Dedifferentiated amniotic fluid mesenchymal stem cell (primary cell): ENCODE results near the gene NCOA5.

Experiments
- DNase-seq: peaks from one replicate; pipeline ENCODE4 v3.0.0-alpha.2; 2016; ENCODE audit errors: extremely low spot score

The NCOA5 gene

GRCh38 chr20:46040902-46041535 is 48.7 kb downstream of the NCOA5 start:
- no peak for DNase-seq

GRCh38 chr20:46037036-46037435 is 52.7 kb downstream of the NCOA5 start:
- no peak for DNase-seq

DNA sequence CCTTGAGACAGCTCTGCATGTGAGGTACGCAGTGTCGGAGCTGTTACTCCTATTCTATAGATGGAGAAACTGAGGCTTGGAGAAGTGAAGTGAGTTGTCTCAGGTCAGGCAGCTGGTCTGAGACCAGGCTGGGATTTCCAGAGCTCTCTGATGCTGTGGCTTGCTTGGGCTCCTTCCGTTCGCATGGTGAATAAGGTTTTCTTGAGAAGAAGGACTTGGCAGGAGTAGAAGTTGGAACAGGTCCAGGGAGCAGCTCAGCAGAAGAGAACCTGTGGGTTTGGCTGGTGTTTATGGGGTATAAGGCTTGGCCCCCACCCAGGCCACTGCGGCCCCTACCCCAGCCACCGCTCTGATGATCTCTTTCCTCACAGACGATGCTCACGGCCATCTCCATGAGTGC is 53.4 kb downstream of the NCOA5 start:
- no peak for DNase-seq

DNA sequence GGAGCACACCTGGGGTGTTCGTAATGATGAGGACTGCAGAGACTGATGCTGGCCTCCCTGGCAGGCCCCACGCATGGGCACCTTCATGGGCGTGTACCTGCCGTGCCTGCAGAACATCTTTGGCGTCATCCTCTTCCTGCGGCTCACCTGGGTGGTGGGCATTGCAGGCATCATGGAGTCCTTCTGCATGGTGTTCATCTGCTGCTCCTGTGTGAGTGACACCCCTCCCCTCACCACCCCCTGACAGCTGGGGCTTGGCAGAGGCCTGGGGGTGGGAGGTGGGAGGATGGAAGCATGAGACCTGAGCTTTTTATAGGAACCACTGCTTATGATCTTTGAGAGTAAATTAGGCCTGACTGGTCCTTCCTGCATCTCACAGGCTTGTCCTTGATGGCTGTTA is 54.0 kb downstream of the NCOA5 start:
- DNase-seq = no peak

DNA sequence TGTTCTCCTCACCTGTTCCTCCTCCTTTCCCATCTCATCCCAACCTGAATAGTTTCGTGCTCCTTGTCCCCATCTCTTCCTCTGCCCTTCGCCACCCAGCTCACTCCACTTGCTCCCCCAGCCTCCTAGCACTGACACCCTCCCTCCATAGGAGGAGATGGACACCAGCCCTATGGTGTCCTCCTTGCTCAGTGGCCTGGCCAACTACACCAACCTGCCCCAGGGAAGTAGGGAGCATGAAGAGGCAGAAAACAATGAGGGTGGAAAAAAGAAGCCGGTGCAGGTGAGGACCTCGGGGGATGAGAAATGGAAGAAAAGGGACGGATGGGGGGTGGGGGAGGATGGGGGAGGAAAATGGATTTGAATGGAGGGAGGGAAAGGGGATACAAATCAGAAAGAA is 54.5 kb downstream of the NCOA5 start:
- DNase-seq = no peak

GRCh38 chr20:46034039-46034438 is 55.7 kb downstream of the NCOA5 start:
- DNase-seq = no peak

DNA sequence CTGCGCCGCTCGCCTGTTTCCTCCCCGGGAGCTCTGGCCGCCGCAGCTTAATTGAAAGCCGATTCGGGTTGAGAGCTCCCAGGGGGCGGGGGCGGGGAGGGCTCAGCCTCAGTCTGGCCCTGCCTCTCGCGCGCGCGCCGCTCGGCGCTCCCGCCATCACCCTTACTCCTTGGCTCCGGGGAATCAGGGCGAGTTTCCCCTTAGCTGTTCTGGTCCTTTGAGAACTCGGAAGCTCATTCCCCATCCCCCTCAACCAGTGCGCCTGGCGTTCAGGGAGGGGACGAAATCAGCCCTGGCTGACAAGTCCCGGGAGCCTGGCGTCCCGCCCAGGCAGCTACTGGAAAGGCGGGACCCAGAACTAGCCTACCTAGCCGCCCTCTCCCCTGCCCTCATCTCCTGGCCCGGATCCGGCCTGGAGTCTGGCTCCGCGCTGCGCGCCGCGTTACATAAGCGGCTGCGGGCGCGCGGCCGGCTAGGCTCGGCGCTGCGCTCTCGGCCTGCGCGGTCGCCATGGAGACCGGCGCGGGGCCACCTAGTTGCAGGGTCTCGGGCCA is 58.0 kb downstream of the NCOA5 start:
- no peak for DNase-seq

DNA sequence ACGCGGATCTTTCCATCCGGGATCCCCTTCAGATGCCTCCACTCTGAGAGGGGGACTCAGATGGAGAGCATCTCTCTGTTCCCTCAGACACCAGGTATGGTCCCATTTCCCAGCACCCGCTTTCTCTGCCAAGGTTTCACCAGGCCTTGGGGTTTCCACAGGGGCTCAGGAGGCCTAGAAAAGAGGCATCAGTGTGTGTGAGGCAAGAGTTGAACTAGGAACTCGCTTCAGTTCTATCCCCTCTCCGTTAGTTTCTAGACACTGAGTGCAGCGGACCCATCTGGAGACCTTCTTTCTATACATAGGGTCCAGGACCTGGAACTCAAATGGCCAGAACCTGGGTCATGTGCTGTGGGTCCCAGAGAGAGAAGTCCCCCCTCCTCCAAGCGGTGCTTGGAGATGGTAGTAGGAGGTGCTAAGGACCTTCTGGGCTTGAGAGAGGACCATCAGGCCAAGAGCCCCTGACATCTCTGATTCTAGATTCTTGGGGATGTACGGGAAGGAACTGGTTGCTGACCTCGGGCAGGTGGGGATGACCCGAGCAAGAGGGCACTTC is 58.7 kb downstream of the NCOA5 start:
- DNase-seq = no peak

DNA sequence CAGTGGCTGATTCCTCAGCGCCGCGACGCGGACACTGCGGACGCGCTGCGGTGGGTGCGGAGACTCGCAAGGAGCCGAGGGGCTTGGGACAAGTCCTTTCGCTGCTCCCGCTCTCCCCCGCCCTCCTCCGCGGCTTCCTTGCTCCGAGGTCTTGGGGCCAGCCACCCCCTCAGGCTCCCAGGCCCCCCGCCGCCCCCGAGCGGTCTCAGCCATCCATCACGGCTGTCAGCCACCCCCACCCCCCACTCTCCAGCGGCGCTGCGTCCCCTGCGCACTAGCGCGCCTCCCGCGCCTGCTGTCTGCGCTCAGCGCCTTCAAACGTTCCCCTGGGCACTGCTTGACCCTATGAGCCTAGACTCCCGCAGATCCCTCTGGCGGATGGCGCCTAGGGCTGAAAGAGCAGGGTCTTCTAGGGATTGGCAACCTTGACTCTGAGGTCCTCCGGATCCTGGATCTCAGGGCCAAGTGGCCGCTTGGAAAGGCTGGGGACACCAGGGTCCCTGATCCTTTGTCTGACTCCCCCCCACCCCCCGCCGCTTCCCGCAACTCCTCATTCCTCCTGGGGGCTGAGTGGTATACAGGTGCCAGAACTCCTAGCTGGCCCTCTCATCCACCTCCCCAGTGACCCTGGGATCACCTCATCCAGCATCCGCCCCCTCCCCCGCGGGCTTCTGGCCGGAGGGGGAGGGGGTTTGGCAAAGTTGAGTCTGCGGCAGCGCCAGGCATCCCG is 59.3 kb downstream of the NCOA5 start:
- DNase-seq = no peak

GRCh38 chr20:46028772-46029371 is 60.9 kb downstream of the NCOA5 start, which contains the start of gene SLC12A5:
Gene SLC12A5, plus strand, starts transcription at chr20:46029215. Its CDS starts 130 bp downstream, at chr20:46029345.
- DNase-seq = no peak

GRCh38 chr20:46028110-46028509 is 61.7 kb downstream of the NCOA5 start:
- no peak for DNase-seq

DNA sequence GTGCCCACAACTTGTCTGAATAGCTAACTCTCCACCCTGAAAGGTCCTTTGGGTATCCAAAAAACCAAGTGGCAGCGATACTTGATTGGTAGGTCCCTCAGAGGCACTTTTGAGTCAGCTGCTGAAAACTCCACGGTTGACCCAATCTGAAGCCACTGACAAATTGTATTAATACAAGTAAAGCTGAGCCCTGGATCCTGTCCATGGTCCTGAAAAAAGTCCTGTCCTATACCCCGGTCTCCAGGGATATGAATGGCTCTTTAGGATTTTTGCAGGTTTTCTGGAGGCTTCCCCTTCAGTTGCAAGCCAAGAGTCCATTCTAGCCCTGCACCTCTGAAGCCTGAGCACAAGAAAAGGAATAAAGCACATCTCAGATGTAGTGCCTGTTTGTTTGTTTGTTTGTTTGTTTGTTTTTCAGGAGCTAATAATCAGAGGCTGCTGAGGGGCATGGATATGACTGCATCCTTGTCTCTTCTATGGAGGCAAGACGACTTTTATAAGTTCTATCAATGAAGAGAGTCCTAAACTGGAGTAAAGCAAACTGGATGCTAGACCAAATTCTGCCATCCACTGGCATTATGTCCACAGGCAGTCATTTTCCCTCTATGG is 62.4 kb downstream of the NCOA5 start:
- peak; percentile 48 for DNase-seq

- no peak for DNase-seq
These were observed 64.4 kb downstream of the NCOA5 start for GRCh38 chr20:46025376-46025783.

GRCh38 chr20:46023999-46024398 is 65.8 kb downstream of the NCOA5 start:
- DNase-seq = no peak

GRCh38 chr20:46023148-46023484 is 66.6 kb downstream of the NCOA5 start:
- DNase-seq = no peak

DNA sequence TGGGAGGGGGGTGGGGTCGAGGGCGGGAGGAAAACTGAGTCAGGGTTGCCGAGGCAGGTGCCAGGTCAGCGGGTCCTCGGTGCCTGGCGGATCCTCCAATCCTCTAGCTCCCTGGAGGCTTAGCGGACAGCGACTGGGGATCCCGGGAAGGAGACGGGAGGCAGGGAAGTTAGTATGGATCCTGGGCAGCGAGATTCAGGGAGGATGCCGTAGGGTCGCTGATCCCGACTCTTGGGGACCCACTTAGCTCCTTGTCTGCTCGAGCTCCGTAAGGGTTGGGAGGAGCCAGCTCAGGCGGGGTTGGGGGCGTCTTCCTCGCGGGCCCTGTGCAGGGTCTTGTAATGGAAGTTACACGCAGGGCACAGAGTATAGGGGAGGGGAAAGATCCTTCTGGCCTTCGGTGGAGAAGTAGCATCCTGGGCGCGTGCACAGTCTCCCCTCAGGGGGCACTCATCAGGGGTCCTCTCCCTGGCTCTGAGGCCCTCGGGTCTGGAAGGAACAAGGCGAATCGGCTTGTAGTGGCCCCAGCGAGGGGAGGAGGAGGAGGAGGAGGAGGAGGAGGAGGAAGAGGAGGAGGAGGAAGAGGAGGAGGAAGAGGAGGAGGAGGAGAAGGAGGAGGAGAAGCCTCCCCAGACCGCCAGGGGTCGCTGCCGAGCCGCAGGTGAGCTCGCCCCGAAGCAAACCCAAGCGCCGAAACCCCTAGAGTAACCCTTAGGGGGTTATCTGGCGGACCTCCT is 67.2 kb downstream of the NCOA5 start:
- DNase-seq = no peak

GRCh38 chr20:46021361-46022359 is 68.1 kb downstream of the NCOA5 start:
- DNase-seq = no peak

- DNase-seq = no peak
These were observed 69.2 kb downstream of the NCOA5 start for GRCh38 chr20:46020555-46020954.

GRCh38 chr20:46018611-46019010 is 71.2 kb downstream of the NCOA5 start:
- DNase-seq = no peak

- DNase-seq = no peak
These were observed 71.7 kb downstream of the NCOA5 start for GRCh38 chr20:46018112-46018511.
